ENCODE data around the gene PKNOX2.

Gene PKNOX2

GRCh38 chr11:125174686-125175085, 10.1 kb downstream of the PKNOX2 start:
- DNase-seq: no peak

DNA sequence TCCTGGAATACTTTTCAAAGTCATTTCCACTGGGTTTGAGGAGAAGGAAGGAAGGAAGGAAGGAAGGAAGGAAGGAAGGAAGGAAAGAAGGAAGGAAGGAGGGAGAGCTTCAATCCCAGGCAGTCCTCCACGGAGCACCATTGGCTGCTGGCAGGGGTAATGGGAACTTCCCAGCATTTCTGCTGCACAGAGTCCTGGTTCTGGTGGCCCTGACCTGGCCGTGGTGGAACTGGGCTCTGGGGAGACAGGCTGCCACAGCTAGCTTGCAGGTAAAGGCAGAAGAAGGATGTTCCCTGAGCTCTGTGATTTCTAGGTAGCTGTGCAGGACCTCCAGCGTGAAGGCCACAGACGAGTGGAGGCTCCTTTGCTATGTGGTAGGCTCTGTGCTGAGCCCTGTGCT, 10.6 kb downstream of the PKNOX2 start:
- DNase-seq: no peak

GRCh38 chr11:125175896-125176575, 11.5 kb downstream of the PKNOX2 start:
- DNase-seq: no peak

DNA sequence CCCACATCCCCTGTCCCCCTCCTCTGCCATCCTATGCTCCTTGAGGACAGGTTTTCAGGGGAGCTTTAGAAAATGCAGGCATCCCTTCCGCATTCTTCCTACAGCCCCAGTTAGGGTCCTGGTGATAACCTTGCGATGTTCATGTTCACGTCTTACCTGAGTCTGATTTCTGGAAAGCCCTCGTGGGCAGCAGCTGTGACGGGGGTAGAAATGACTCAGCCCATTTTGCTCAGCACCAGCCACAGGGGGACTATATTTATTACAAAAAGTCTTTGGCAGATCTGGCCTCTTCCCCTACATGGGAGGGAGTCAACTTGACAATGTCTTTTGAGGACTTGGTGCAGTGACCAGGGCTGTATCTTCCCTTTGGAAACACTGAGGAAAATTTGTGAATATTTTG, 12.3 kb downstream of the PKNOX2 start:
- no peak for DNase-seq

- DNase-seq: no peak
These were observed 13.0 kb downstream of the PKNOX2 start for GRCh38 chr11:125177543-125177942.

GRCh38 chr11:125179346-125179745, 14.8 kb downstream of the PKNOX2 start:
- no peak for DNase-seq

DNA sequence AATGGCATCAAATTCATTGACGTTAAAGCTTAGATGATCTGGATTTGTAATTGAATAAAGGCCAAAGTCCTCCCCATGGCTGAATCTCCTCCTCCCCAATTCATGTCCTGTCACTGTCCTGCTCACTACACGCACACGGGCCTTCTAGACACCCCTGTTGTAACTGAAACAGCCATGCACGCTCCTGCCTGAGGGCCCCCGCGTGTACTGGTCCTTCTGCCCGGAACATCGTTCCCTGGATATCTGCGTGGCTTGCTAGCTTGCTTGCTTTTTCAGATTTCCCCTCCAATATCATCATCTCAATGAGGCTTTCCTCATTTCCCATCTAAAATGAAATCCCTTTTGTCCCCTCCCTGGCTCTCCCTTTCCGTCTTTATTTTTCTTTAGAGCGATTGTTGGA, 15.3 kb downstream of the PKNOX2 start:
- DNase-seq: no peak

GRCh38 chr11:125180413-125181305, 16.1 kb downstream of the PKNOX2 start:
- DNase-seq: no peak

DNA sequence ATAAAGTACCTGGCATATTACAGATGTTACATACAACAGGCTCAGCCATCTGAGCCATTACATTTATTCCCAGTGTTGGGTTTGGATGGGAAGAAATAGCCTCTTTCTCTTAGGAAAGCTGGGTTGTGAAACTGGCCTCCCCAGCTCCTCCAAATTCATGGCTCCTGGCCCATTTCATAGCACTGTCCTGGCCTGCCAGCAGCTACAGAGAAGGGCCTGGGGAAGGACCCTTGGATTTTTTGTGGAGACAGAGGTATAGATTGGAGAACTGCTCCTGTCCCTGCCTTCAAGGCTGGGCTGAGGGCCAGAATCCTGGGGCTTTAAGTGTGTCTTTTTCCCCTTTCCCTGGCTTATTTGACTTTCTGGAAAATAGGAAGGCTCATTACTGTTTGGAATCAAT, 18.0 kb downstream of the PKNOX2 start:
- no peak for DNase-seq

DNA sequence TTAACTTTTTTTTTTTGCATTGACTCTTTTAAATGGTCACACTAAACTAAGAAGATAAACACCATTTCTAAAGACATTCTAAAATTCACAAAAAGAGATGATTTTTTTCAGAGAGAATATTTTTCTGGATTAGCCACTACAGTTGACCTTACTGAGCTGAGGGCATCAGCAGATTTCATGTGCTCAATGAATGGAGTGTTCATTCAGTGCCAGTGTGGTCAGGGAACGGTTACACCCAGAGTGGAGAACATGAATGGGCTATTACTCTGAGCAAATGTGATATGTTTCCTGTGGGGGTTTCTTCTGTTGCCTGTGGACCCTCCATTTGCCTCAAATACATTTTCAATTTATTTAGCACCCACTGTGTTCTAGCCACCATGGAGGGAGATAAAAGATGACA, 19.1 kb downstream of the PKNOX2 start:
- no peak for DNase-seq

- no peak for DNase-seq
These were observed 23.5 kb downstream of the PKNOX2 start for GRCh38 chr11:125188021-125188420.

GRCh38 chr11:125190566-125190965, 26.0 kb downstream of the PKNOX2 start:
- DNase-seq: no peak

DNA sequence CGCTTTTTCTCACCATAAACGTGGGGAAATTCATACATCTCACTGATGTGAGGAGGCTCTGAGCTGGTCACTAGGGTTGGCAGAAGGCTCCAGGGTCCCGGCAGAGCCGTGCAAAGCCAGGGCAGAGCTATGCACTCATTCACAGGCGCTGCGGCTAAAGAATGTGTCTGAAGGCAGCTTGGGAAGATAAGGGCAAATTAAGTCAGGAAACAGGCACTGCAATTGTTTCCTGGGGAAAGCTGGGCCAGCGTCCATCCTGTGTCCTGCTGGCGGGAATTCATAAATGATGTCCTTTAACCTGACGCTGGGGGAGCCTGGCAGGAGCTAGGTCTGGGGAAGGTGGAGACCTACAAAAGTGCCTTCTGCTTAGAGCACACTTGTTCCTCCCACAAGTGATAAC, 27.6 kb downstream of the PKNOX2 start:
- no peak for DNase-seq

DNA sequence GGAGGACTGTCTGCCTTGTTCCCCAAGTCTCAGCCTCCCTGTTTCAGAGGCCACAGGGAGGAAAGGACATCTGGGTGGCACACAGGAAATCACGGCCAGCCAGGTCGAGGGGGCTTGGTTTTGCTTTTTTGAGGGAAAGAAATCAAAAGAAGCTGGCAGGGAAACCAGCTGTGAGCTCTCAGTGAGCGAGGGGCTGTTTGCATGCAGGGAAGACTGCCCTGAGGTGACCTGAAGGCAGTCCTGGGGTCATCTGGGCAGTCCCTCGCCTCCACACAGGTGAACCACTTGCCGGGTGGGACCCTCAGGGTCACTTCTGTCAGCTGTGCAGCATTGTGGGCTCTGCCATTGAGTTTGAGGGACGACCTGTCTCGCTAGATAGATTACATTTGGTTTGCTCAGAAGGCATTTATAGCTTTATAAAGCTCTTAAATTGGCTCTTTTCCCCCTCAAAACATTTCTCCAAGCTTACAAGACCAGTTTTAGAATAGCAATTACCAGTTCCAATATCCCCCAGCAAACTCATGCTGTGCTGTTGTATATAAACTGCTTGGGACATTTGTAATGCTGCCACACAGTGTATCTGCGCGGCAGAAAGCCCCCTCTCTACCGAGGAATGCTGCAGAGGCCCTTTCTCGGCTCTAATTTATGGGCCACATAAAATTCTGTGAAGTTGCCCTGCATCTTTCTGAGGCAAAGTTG, 28.3 kb downstream of the PKNOX2 start:
- no peak for DNase-seq

DNA sequence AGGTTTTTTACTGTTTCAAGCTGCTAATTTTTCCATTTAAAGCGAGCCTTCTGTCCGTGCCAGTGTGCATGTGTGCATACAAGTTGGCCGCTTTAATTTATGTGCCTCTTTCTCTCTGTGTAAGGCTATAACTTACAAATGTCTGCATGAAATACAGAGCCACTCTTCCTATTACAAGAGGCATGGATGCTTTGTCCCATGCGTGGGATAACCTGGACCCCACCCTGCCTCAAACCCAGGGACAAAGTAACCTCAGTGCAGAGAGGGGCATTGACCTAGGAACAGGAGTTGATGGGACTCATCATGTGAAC, 28.8 kb downstream of the PKNOX2 start:
- no peak for DNase-seq

DNA sequence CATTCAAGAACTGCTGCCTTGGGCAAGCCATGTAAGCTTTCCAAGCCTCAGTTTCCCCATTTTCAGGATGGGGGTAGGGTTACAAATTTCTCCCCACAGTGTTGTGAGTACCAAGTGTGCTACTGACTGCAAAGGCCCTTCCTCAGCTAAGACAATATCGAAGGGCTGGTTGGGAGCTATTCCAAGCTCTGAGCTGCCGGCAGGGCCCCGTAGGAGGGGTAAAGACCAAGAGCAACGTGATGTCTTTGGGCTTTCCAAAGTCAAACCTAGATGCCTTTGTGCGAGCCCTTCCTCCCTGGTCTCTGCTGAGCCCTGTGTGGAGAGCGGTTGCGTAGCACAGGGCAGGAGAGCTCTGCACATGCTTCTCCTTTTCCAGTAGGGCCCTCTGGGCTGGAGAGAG, 29.3 kb downstream of the PKNOX2 start:
- no peak for DNase-seq

DNA sequence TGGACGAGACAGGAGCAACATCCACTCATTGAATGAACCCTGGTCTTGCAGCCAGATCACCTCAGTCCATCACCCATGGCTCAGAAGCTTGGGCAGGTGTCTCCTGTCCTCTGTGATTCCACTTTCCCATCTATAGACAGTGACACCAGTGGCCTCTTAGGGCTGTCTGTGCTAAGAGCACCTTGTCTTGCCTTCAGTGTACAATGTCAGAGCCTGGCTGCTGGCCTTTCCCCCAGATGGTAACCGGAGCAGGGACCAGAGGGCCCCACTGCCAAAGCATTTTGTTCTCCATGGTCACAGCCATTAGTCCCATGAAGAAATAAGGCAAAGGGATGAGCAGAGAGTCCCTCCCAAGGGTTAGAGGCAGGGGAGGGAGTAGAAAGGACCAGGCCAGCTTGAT, 35.4 kb downstream of the PKNOX2 start:
- DNase-seq: no peak

DNA sequence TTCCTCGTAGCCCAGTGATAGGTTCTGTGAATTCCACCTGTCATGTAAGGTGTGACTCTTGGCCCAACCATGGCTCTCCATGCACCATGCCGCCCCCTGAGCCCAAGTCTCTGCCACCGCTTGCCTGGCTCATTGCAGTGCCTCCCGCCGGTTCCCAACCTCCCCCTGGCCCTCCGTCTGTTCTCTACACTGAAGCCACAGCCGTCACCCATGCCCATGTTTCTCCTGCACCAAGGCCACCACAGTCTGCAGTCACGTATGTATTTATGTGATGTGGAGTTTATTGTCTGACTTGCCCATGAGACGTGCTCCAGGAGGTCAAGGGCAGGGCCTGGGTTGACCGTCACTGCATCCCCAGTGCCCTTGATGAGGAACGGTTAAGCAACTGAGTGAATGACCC, 35.9 kb downstream of the PKNOX2 start:
- DNase-seq: no peak

GRCh38 chr11:125201525-125202141, 37.1 kb downstream of the PKNOX2 start:
- DNase-seq: no peak

- DNase-seq: no peak
These were observed 37.9 kb downstream of the PKNOX2 start for GRCh38 chr11:125202362-125202880.

GRCh38 chr11:125202977-125203376, 38.4 kb downstream of the PKNOX2 start:
- no peak for DNase-seq

- DNase-seq: no peak
These were observed 43.4 kb downstream of the PKNOX2 start for GRCh38 chr11:125207866-125208425.

DNA sequence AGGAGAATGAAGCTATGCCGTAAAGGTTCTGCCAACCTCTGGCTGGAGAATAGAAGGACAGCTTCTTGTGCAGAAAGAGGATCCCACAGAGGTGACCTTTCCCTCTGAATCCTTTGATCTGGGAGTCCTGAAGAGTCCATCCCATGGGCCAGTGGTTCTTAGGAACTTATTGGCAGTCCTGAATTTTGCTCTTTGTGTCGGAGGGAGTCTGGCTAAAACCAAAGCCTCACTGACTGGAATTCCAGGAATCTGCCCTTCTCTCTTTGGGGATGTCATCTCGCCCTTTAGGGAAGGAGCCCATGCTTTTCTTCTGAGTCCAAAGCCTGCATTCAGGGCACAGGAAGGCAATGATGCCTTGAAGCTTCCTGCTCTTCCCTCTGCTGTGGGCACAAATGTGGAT, 45.5 kb downstream of the PKNOX2 start:
- no peak for DNase-seq

Data from T-helper 1 cell (primary cell).